HG03521 (cell line): ENCODE results near the gene CLIC4.
"Not testable (repeated sequence)": the region's sequence is repeated elsewhere in the genome, so short reads cannot be mapped to it uniquely, and the experiment has no call there.

ENCODE experiments used
- ATAC-seq: cut with Tn5 transposase; IDR thresholded peaks from one replicate; pipeline ENCODE4 v1.9.1; 2021; ENCODE audit warnings: mild to moderate bottlenecking, moderate library complexity; ENCODE audit not compliant: unreplicated experiment

The CLIC4 gene

DNA sequence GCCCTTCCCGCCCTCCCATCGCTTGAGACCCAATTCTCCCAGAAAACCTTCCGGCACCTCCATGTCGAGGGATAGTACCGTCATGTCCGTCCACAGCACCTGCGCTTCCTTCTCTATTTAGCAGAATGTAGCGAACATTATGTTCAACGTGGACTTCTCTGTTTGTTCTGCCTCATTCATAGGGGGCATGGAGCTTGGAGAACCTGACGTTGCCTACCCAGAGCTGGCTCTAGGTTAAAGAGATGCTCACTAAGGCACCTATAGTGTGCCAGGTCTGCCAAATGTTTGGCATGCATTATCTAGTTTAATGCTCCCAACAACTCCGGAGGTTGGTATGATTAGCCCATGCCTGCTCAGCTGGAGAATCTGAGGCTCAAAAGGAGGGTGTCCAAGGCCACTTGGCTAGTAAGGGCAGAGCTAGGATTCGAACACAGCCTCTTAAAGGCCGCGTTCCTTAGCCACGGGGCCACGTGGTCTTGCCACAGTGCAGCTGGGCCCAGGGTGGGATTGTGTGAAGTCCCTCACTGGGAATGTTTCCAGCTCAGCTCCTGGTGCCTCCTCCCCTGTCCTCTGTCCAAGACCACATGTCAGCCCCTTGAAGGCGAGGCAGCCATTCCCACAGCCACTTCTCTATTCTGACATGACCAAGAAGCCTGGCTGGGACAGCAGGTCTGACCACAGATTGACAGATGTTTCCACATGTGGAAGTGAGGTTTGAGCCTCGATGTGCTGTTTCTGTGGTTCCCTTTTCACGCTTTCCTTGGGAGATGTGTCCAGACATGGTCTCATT, 127.0 kb downstream of the CLIC4 start:
- no peak for ATAC-seq

DNA sequence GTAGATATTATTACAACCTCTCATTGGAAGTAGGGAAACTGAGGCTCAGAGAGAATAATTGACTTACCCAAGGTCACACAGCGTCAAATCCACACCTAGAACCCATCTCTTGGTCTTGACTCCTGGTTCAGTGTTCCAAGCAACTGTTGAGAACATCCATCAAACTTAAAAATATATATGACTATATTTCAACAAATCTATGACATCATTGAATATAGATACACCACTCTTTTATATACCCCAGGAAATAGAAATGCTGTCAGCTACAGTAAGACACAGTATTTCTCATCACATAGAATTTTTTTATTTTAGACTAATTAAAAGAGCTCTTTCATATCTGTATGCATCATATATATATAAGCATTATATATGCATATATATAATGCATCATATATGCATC, 127.9 kb downstream of the CLIC4 start:
- ATAC-seq: no peak

DNA sequence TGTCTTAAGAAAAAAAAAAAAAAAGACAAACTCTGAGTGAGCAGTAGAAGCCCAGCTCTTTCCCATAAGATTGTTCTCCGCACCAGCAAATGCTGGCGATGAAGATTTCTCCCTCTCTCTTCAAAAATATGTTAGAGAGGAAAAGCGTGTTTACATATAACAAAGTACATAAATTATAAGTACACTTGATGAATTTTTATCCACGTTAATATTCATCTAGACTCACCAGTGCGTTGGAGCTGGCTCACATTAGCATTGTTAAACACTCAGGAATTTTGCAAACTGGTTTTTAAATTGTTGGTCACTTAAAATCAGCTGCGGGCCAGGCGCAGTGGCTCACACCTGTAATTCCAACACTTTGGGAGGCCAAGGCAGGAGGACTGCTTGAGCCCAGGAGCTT, 128.8 kb downstream of the CLIC4 start:
- no peak for ATAC-seq

DNA sequence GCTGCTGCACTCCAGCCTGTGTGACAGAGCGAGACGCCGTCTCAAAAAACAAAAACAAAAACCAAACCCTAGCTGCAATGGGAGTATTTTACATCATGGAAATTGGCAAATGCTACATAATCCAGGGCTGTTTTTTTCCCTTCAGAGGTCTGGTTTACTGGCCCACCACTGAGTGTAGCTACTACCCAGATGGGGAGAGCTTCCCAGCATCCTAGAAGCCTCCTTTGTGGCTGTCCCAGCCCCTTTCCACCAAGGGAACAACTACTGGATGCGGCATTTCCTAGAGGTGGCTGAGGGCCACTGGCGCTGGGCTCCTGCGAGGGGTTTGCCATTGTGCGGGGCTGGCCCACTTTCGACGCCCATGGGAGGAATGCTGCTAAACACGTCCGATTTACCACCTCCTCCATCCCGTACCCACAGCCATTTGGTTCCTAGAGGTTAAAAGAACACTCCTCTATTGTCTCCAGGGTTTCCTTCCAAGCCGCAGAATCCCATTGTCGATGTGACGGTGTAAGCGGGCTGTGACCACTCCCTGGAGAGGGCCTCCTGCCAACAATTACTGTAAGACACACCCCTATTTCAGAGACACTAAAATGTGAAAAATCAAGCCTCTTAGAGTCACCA, 129.5 kb downstream of the CLIC4 start:
- no peak for ATAC-seq

DNA sequence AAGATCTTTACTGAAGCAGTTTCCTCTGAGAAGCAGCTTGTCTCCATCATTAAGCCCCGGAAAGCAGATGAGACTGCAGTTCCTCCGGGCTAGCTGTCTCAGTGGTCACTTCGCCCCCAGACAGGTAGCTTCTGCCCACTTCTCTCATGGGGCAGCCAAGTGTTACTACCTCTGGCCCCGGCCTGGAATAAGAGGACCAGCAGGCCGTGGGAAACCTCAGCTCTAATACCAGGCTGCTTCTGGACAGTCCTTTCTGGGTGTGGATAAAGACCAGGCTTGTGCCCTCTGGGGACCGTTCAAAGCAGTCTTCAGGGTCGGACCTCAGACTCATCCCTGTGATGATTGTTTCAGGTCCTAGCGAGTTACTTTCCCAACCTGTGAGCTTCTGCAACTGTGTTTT, 130.0 kb downstream of the CLIC4 start:
- ATAC-seq: no peak

DNA sequence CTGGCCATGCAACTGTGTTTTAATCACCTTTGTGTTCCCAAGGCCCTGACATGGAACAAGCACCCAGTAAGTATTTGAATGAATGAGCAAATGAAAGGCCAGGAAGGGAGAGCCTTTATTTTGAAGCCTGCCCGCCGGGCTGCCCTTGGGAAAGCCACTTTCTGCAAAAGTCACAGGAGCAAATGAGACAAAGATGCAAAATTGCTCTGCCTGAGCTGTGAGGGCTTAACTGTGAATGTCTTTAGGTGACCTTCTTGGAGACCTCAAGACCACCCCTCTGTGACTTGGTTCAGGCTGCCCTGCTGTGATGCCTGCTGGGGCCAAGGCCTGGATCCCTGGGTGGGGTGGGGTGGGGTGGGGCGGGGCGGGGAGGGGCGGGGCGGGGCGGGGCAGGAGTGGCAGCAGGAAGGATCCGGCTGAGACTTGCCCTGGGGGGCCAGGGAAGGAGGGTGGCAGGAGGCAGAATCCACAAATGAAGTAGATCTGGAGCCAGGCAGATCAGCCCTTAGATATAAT, 130.8 kb downstream of the CLIC4 start:
- no peak for ATAC-seq

DNA sequence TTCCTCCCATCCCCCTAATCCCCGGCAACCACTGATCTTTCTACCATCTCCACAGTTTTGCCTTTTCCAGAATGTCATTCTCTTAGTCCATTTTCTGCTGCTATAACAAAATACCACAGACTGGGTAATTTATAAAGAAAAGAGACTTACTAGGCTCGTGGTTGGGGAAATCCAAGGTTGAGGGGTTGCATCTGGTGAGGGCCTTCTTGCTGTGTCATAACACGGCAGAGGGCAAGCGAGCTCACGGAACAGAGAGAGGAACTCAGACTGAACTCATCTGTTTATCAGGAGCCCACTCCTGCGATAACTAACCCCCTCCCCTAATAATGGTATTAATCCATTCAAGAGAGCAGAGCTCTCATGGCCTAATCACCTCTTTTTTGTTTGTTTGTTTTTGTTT, 132.8 kb downstream of the CLIC4 start:
- ATAC-seq: no peak

DNA sequence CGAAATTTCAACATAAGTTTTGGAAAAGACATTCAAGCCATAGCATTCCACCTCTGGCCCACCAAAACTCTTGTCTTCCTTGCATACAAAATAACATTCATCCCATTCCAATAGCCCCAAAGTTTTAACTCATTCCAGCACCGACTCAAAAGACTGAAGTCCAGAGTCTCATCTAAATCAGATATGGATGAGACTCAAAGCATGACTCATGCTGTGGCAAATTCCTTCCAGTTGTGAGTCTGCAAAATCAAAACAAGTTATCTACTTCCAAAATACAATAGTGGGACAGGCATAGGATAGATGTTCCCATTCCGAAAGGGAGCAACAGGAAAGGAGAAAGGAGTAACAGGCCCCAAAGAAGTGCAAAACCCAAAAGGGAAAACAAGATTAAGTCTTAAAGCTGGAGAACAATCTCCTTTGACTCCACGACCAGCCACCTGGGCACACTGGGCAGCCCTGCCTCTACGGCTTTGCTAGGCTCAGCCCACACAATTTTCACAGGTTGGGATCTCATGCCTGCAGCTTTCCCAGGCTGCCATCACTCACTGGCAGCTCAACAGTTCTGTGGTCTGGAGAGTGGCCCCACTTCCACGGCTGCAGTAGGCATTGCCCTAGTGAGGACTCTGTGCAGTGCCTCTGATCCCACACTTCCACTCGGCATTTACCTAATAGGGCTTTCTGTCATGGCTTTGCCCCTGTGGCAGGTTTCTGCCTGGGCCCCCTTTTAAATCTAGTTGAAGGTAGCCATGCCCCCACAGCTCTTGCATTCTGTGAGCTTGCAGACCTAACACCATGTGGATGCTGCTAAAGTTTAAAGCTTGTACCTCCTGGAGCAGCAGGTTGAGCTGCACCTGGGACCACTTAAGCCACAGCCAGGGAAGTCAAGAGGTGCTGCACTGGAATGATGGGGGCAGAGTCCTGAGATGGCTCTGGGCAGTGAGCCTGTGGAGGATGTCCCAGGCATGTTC, 133.8 kb downstream of the CLIC4 start:
- no peak for ATAC-seq

DNA sequence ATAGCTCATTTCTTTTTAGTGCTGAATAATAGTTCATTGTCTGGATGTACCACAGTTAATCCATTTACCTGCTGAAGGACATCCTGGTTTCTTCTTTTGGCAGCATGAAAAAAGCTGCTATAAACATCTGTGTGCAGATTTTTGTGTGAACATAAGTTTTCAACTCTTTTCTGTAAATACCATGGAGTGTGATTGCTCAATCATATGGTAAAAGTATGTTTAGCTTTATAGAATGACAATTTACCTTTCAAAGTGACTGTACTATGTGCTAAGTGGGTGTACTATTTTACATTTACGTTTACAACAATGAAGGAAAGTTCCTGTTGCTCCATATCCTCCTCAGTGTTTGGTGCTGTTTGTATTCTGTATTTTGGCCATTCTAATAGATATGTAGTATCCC, 135.8 kb downstream of the CLIC4 start:
- ATAC-seq: no peak

DNA sequence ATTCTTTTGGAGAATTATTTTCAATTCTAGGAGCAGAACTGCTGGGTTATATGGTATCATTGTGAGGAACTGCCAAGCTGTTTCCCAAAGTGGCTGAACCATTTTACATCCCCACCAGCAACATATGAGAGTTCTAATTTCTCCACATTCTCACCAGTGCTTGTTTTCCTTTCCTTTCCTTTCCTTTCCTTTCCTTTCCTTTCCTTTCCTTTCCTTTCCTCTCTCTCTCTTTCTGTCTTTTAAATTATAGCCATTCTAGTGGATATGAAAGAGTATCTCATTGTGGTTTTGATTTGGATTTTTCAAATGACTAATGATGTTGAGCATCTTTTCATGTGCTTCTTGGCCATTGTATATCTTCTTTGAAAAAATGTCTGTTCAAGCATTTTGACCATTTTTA, 139.5 kb downstream of the CLIC4 start:
- ATAC-seq: no peak

DNA sequence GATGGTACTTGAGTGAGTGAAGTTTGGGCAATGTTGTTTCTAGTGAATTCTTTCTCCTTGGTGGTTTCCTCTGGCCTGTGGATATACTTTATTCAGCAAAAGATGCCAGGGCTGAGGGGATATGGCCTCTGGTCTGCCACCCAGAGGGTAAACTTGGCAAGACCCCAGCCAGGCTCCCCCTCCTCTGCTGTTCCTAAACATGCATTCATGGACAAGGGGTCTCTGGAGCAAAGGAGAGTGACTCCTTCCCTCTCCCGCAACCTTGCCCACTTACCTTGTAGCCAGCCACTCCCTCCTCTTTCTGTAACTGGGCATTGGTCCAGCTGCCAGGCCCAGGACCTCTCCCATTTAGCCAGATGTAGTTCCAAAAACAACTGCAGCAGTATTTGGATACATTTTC, 141.0 kb downstream of the CLIC4 start:
- no peak for ATAC-seq

DNA sequence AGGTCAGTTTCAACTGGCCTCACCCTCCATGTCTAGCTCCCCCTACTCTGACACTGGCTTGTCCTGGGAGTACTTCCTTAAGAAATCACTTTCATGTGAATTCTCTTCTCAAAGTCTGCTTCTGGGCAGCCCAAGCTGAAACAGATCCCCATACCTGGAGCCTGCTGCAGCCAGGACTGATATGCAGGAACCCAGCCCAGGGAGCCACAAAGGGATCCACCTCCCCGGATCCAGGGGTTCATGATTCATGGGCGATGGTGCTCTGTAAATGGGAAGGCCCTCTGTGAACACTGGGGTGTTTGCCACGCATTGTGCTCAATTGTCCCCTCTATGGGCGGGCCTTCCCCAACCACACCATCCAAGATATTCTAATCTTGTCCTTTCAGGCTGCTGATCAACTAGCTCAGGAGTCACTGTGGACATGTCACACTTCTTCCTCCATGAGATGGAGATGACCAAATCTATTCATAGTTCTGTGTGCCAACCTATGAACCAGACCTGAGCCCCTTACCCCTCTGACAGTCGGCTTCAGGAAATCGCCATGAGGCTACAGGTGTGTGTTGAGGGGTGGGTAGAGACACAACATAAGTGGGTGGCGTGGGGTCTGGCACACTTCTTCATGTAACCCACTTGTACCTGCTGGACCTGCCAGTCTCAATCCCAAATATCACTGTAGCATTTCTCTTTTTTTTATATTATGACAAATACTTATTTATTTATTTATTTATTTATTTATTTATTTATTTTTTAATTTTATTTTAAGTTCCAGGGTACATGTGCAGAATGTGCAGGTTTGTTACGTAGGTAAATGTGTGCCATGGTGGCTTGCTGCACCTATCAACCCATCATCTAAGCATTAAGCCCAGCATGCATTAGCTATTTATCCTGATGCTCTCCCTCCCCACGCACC, 143.1 kb downstream of the CLIC4 start:
- ATAC-seq: no peak

DNA sequence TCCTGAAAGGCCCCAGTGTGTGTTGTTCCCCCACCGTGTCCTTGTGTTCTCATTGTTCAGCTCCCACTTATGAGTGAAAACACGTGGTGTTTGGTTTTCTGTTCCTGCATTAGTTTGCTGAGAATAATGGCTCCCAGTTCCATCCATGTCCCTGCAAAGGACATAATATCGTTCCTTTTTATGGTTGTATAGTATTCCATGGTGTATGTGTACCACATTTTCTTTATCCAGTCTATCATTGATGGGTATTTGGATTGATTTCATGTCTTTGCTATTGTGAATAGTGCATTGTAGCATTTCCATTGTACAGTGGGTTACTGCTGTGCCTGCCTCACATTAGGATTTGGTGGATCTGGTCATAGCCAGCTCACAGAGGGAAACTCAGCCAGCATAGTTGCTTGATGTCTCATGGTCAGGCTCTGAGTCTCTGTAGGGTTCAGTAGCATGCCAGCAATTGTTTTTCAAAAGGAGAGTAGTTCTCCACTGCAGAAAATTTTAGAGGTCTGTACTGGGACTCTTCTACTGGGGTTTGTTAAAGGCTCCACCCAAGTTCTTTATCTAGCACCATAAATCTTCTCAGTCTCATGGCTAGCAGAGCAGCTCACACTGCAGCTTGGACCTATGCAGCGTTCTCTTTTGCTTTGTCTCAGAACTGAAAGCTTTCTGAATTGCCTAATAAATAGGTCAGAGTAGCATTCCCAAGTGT, 143.9 kb downstream of the CLIC4 start:
- no peak for ATAC-seq

DNA sequence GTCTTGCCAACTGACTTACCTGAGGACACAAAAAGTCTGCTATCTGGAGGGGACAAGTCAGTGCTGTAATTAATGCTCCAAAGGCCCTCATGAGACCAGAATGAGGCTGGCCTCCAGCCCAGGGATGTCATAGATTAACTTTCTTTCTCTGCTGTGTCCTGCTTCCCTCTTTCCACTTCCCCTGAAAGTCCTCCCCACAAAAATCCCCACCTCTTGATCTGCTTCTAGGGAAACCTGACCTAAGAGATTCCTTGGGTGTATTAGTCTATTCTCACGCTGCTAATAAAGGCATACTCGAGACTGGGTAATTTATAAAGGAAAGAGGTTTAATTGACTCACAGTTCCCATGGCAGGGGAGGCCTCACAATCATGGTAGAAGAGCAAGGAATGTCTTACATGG, 145.6 kb downstream of the CLIC4 start:
- no peak for ATAC-seq

DNA sequence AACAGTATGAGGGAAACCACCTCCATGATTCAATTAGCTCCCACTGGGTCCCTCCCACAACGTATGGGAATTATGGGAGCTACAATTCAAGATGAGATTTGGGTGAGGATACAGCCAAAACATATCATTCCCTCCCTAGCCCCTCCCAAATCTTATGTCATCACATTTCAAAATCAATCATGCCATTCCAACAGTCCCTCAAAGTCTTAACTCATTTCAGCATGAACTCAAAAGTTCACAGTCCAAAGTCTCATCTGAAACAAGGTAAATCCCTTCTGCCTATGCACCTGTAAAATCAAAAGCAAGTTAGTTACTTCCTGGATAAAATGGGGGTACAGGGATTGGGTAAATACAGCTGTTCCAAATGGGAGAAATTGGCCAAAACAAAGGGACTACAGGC, 146.1 kb downstream of the CLIC4 start:
- not testable (repeated sequence) for ATAC-seq

DNA sequence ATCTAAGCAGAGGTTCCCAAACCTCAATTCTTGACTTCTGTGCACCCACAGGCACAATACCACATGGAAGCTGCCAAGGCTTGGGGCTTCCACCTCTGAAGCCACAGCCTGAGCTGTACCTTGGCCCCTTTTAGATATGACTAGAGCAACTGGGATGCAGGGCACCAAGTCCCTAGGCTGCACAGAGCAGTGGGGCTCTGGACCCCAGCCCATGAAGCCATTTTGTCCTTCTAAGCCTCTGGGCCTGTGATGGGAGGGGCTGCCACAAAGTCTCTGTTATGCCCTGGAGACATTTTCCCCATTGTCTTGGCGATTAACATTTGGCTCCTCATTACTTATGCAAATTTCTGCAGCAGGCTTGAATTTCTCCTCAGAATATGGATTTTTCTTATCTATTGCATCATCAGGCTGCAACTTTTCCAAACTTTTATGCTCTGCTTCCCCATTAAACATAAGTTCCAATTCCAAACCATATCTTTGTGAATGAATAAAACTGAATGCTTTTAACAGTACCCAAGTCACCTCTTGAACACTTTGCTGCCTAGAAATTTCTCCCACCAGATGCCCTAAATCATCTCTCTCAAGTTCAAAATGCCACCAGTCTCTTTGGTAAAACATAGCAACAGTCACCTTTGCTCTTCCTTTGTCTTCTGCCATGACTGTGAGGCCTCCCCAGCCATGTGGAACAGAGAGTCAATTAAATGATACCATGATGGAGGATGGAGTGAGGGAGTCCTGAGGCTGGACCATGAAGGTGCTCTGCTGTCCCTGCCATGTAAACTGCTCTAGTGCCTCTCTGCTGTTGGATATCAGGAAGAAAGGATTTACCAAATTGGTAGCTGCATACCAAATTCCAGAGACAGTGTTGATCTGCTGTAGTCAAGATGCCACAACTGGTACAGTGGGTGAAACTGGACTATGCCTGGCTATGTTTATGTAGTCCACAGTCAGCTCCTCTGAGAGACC, 147.2 kb downstream of the CLIC4 start:
- ATAC-seq: no peak

DNA sequence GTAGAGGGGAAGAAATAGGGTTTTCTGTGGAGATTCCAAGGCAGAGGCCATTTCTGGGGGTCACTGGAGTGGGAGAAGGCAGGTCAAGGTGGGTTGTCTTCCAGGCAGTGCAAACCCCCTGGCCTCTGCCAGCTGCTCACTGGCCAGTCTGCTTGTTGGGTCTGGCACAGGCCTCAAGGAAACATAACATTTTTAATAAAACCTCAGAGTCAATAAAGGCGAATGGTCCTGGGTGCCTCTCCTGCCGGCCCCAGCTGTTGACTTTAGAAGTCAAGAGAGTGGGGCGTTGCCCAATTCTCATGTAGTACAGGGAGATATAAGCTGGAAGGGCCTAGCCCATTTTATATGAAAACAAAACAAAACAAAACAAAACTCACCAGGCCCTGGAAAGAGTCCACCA, 148.2 kb downstream of the CLIC4 start:
- ATAC-seq: no peak
